K562 (cell line): ENCODE data around the gene BCKDK. TPM values are rescaled to one million over a fixed set of nuclear protein-coding genes. Genes with fewer than 3 reads are reported as not detected.
"Not testable (repeated sequence)": the region's sequence is repeated elsewhere in the genome, so short reads cannot be mapped to it uniquely, and the experiment has no call there.

Experiments used
- ATAC-seq: fragments of 200-7000 bp; cut with Tn5 transposase; 3 replicates; pipeline ENCODE4 v1.9.1; 2020; ENCODE audit warnings: moderate library complexity
- BruUV-seq: library from RNA; stranded (reverse); fragments of 400-500 nt; replicated peaks from 2 replicates; lab custom pipeline; 2021; lab: Mats Ljungman, UMichigan
- CTCF ChIA-PET: fragments of 300-600 bp; formaldehyde crosslinking; extraction: SDS; loops from one replicate; lab custom pipeline; 2021; ENCODE audit warnings: low intra/inter-chr PET ratio; lab: Yijun Ruan, JAX
- POLR2A ChIA-PET: fragments of 300-600, 350-650 bp; sonication (Branson Sonifier 250); formaldehyde crosslinking; extraction: SDS; loops from one replicate; lab custom pipeline; 2021; ENCODE audit warnings: antibody characterized with exemption, inconsistent platforms; lab: Yijun Ruan, JAX
- DNase-seq, 4 experiments: peaks; one replicate each; pipeline versions ENCODE4 v3.0.0 to v3.0.0-alpha.2; 2011 to 2018; ENCODE audit warnings: low spot score in 3 of 4, mixed read lengths in 3 of 4; ENCODE audit errors: extremely low read depth in 1 of 4
- FAIRE-seq: peaks from 2 replicates; lab custom pipeline; 2011; peaks lifted over from hg19 to GRCh38; lab: Jason Lieb, UNC
- H2AFZ ChIP-seq: 2 replicates; pipeline ENCODE4 v1.6.0; 2011; ENCODE audit warnings: low read depth, low read length, control low read depth, inconsistent platforms
- H3K27ac ChIP-seq: fragments of 200-600 bp; 3 replicates; pipeline ENCODE4 v1.8.0; 2011; ENCODE audit warnings: low read depth, mild to moderate bottlenecking, control low read depth, inconsistent platforms, low read length, moderate library complexity, mixed read lengths; ENCODE audit errors: extremely low read depth
- H3K27me3 ChIP-seq, 2 experiments: fragments of 300-600 bp in 1 of 2; 2 replicates in 1 of 2; 3 replicates in 1 of 2; pipeline versions ENCODE4 v1.6.0 to v1.8.0; 2011; ENCODE audit warnings: inconsistent platforms in 2 of 2, low read length in 2 of 2, mild to moderate bottlenecking in 1 of 2, mixed read lengths in 1 of 2, moderate library complexity in 1 of 2; ENCODE audit not compliant: control insufficient read depth in 2 of 2, insufficient read depth in 2 of 2
- H3K36me3 ChIP-seq: fragments of 300-600 bp; 3 replicates; pipeline ENCODE4 v1.8.0; 2011; ENCODE audit warnings: mild to moderate bottlenecking, low read length, inconsistent platforms; ENCODE audit not compliant: control insufficient read depth, insufficient read depth
- H3K4me1 ChIP-seq, 2 experiments: fragments of 200-600 bp in 1 of 2; replicated peaks in 1 of 2; 2 replicates in 1 of 2; 3 replicates in 1 of 2; pipeline versions ENCODE4 v1.5.1 to v1.8.0; 2011; ENCODE audit warnings: inconsistent platforms in 2 of 2, low read length in 2 of 2, mild to moderate bottlenecking in 1 of 2, mixed read lengths in 1 of 2, moderate library complexity in 1 of 2; ENCODE audit not compliant: control insufficient read depth in 2 of 2, insufficient read depth in 2 of 2
- H3K4me2 ChIP-seq: 2 replicates; pipeline ENCODE4 v1.6.1; 2011; ENCODE audit warnings: low read length, control low read depth, inconsistent platforms, mixed read lengths; ENCODE audit not compliant: insufficient read depth
- H3K4me3 ChIP-seq: fragments of 200-600 bp; sonication (generic), shearing (Covaris generic); 2 replicates; pipeline ENCODE4 v1.5.1; 2016; ENCODE audit warnings: control low read depth, inconsistent platforms
- H3K79me2 ChIP-seq: fragments of 200-600 bp; 3 replicates; pipeline ENCODE4 v1.8.0; 2011; ENCODE audit warnings: low read length, inconsistent platforms; ENCODE audit not compliant: control insufficient read depth, insufficient read depth
- H3K9ac ChIP-seq, 2 experiments: 2 replicates each; pipeline versions ENCODE4 v1.6.0 to v1.6.1; 2011; ENCODE audit warnings: low read depth in 2 of 2, low read length in 2 of 2, control low read depth in 1 of 2, inconsistent platforms in 1 of 2, mild to moderate bottlenecking in 1 of 2, mixed read lengths in 1 of 2; ENCODE audit not compliant: insufficient read depth in 1 of 2
- H3K9me1 ChIP-seq: one replicate; pipeline ENCODE4 v1.6.0; 2011; ENCODE audit warnings: inconsistent platforms, mild to moderate bottlenecking, low read length, moderate library complexity; ENCODE audit not compliant: control insufficient read depth, insufficient read depth
- H3K9me3 ChIP-seq: replicated peaks from 2 replicates; pipeline ENCODE4 v1.5.1; 2011; ENCODE audit warnings: low read depth, low read length, inconsistent platforms; ENCODE audit not compliant: control insufficient read depth, insufficient read depth
- H4K20me1 ChIP-seq: replicated peaks from 2 replicates; pipeline ENCODE4 v1.6.1; 2011; ENCODE audit warnings: low read length, inconsistent platforms, mixed read lengths; ENCODE audit not compliant: control insufficient read depth, insufficient read depth
- ZBTB1 ChIP-seq: sonication (generic); formaldehyde crosslinking; IDR thresholded peaks from 2 replicates; pipeline ENCODE4 v1.8.1; 2023; ENCODE audit warnings: missing genetic modification reagents, low read depth, mild to moderate bottlenecking, borderline replicate concordance
- ZNF354B ChIP-seq: fragments of 250-450 bp; sonication (Bioruptor Pico); IDR thresholded peaks from 2 replicates; pipeline ENCODE4 v1.4.0; 2020
- WGBS: fragments of 100-300 bp; shearing (Covaris generic); methylation state at CpG from one replicate; pipeline ENCODE4 v1.1.6; 2016; ENCODE audit warnings: low coverage, mixed read lengths; ENCODE audit not compliant: insufficient coverage; ENCODE audit errors: missing lambda C conversion rate; 5-methylcytosine and 5-hydroxymethylcytosine counted together
- in situ Hi-C: fragments of 300-500 bp; cut with MboI; formaldehyde crosslinking; loops from 4 replicates; pipeline ENCODE4 v1.15.0; 2018; ENCODE audit warnings: inconsistent platforms, mixed read lengths
- intact Hi-C: fragments of 100-400 bp; cut with micrococcal nuclease; formaldehyde crosslinking; loops from 2 replicates; pipeline ENCODE4 v1.14.2; 2022
- polyA plus RNA-seq, 8 experiments: library from polyadenylated mRNA; depleted of rRNA in 4 of 8; stranded (reverse) in 5 of 8; unstranded in 3 of 8; fragments of >200 nt; fragmentation: Nextera tagmentation in 2 of 8; fragmentation: Illumina TruSeq in 1 of 8; extraction: Ambion mirVana in 2 of 8; extraction: Trizol in 1 of 8; gene quantifications; 2 replicates each; pipeline versions ENCODE4 v1.2.1 to v1.2.3, GENCODE V29; 2011 to 2014; ENCODE audit warnings: inconsistent platforms in 1 of 8, missing spikeins in 1 of 8
- total RNA-seq, 7 experiments: library from RNA; depleted of rRNA in 6 of 7; stranded (reverse); fragments of >200 nt in 6 of 7; fragmentation: Illumina TruSeq in 2 of 7; extraction: Trizol in 2 of 7; gene quantifications; 2 replicates each; pipeline versions ENCODE4 v1.2.1 to v1.2.3, GENCODE V29; 2011 to 2021; ENCODE audit warnings: low replicate concordance in 1 of 7

Gene BCKDK
- total and polyA plus RNA-seq, 9 of the 15 experiments (the other 6 are each of a cell fraction or from before 2014, with no cell fraction given): 0.58 to 34.8 (median 13.1) TPM

GRCh38 chr16:31136822-31137499 is 28.8 kb downstream of the BCKDK start:
- H3K9me1 ChIP-seq, BruUV-seq, H3K4me2 ChIP-seq, H3K27ac ChIP-seq, H3K9ac ChIP-seq, DNase-seq, H3K4me3 ChIP-seq, H3K79me2 ChIP-seq, H4K20me1 ChIP-seq, H3K27me3 ChIP-seq, FAIRE-seq, in situ Hi-C loops, H3K9me3 ChIP-seq, ATAC-seq, intact Hi-C loops, CTCF ChIA-PET, H2AFZ ChIP-seq, H3K36me3 ChIP-seq: not testable (repeated sequence)
- peaks cover 39 to 80% of the 10 kb centered on the region in 2 experiments for H3K4me1 ChIP-seq
- POLR2A ChIA-PET: interaction anchor here (0.6 to 4.2 kb wide), 4 partner anchors 14 to 160 kb away, joined by 3 to 23 read pairs (median 4); partner anchors contain the start of gene FUS
- 69% methylated on average over 20 of the region's 20 CpGs for WGBS

GRCh38 chr16:31138621-31139578 is 30.7 kb downstream of the BCKDK start:
- H3K9me3 ChIP-seq: no peaks in the 10 kb centered on the region
- POLR2A ChIA-PET: interaction anchor here (0.6 to 0.8 kb wide), 2 partner anchors 18 to 41 kb away, joined by 3 read pairs; partner anchors contain the start of gene FUS
- peak overlapping the region in 1 of 2 experiments; percentile 68; a peak in 2 of 4 replicates for H3K9ac ChIP-seq
- no peaks in the 10 kb centered on the region for H3K36me3 ChIP-seq
- no peak overlapping the region for H3K4me2 ChIP-seq
- H3K9me1 ChIP-seq: no peaks in the 10 kb centered on the region
- in situ Hi-C loops (no loop called here), intact Hi-C loops (no loop called here)
- ATAC-seq (no peak), FAIRE-seq (no peak), DNase-seq (no peak)
- CTCF ChIA-PET: no interaction called here
- H3K79me2 ChIP-seq: no peaks in the 10 kb centered on the region
- H4K20me1 ChIP-seq: no peaks in the 10 kb centered on the region
- no peak overlapping the region for H2AFZ ChIP-seq
- no peak overlapping the region for H3K4me3 ChIP-seq
- 66% methylated on average over 20 of the region's 27 CpGs for WGBS
- peaks cover 37 to 74% of the 10 kb centered on the region in 2 experiments for H3K4me1 ChIP-seq
- no peak overlapping the region for H3K27ac ChIP-seq
- BruUV-seq: no TSS peak
- H3K27me3 ChIP-seq: no peaks in the 10 kb centered on the region
- TF ChIP-seq ZNF354B (CRISPR knock-in tag) (no peak), ZBTB1 (CRISPR knock-in tag) (no peak)
